Retinal pigment epithelial cell (primary cell): ENCODE data around the gene ASL.
"Not testable (repeated sequence)": the region's sequence is repeated elsewhere in the genome, so short reads cannot be mapped to it uniquely, and the experiment has no call there.

Experiments
- DNase-seq: peaks from one replicate; pipeline ENCODE4 v3.0.0-alpha.2; 2010; ENCODE audit warnings: low read depth
- H3K4me3 ChIP-seq: 2 replicates; pipeline ENCODE4 v1.5.1; 2011; ENCODE audit warnings: mild to moderate bottlenecking, low read length, control low read depth, moderate library complexity
- TF ChIP-seq, protein P1 (sequence below): conservative IDR thresholded peaks from 2 replicates; pipeline ENCODE4 v1.5.1; 2011; ENCODE audit warnings: low read depth, low read length, control low read depth, inconsistent platforms

The ASL gene

DNA sequence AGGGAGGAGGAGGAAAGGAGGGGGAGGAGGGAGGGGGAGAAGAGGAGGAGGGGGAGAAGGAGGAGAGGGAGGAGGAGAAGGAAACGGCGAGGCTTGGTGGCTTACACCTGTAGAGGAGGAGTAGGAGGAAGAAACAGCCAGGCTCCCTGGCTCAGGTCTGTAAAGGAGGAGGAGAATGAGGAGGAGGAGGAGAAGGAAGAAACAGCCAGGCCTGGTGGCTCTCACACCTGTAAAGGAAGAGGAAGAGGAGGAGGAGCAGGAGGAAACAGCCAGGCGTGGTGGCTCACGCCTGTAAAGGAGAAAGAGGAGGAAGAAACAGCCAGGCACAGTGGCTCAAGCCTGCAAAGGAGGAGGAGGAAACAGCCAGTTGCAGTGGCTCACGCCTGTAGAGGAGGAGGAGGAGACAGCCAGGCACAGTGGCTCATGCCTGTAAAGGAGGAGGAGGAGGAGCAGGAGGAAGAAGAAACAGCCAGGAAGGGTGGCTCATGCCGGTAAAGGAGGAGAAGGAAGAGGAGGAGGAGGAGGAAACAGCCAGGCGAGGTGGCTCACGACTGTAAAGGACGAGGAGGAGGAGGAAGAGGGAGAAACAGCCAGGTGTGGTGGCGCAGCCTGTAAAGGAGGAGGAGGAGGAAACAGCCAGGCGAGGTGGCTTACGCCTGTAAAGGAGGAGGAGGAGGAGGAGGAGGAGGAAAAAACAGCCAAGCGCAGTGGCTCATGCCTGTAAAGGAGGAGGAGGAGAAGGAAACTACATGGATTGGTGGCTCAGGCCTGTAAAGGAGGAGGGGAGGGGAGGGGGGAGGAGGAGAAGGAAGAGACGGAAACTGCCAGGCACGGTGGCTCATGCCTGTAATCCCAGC, 24.2 kb downstream of the ASL start:
- peak; percentile 58 for DNase-seq
- TF ChIP-seq, protein P1, sequence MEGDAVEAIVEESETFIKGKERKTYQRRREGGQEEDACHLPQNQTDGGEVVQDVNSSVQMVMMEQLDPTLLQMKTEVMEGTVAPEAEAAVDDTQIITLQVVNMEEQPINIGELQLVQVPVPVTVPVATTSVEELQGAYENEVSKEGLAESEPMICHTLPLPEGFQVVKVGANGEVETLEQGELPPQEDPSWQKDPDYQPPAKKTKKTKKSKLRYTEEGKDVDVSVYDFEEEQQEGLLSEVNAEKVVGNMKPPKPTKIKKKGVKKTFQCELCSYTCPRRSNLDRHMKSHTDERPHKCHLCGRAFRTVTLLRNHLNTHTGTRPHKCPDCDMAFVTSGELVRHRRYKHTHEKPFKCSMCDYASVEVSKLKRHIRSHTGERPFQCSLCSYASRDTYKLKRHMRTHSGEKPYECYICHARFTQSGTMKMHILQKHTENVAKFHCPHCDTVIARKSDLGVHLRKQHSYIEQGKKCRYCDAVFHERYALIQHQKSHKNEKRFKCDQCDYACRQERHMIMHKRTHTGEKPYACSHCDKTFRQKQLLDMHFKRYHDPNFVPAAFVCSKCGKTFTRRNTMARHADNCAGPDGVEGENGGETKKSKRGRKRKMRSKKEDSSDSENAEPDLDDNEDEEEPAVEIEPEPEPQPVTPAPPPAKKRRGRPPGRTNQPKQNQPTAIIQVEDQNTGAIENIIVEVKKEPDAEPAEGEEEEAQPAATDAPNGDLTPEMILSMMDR, result no peak
- peak overlapping the region; percentile 38 for H3K4me3 ChIP-seq

DNA sequence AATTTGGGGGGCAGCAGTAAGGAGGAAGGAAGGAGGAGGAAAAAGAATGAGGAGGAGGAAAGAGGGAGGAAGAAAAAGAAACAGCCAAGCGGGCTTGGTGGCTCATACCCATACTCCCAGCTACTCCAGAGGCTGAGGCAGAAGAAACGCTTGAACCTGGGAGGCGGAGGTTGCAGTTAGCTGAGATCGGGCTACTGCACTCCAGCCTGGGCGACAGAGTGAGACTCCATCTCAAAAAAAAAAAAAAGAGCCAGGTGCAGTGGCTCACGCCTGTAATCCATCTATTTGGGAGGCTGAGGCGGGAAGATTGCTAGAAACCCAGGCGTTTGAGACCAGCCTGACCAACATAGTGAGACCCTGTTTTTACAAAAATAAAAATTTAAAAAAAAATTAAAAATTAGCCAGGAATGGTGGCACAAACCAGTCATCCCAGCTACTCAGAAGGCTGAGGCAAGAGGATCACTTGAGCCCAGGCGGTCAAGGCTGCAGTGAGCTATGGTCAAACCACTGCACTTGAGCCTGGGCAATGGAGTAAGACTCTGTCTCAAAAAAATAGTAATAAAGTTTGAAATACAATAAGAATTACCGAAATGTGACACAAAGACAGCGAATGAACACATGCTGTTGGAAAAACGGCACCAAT, 24.9 kb downstream of the ASL start:
- DNase-seq, result no peak
- TF ChIP-seq, protein P1, result no peak
- H3K4me3 ChIP-seq, result peak overlapping the region; percentile 38

- not testable (repeated sequence) for H3K4me3 ChIP-seq, DNase-seq
These were observed 26.5 kb downstream of the ASL start for GRCh38 chr7:66102168-66102567.

GRCh38 chr7:66103994-66104393, 28.4 kb downstream of the ASL start:
- H3K4me3 ChIP-seq, DNase-seq: not testable (repeated sequence)

GRCh38 chr7:66105263-66105748, 29.7 kb downstream of the ASL start:
- no peak overlapping the region for H3K4me3 ChIP-seq
- no peak for DNase-seq
- TF ChIP-seq, protein P1, result no peak

DNA sequence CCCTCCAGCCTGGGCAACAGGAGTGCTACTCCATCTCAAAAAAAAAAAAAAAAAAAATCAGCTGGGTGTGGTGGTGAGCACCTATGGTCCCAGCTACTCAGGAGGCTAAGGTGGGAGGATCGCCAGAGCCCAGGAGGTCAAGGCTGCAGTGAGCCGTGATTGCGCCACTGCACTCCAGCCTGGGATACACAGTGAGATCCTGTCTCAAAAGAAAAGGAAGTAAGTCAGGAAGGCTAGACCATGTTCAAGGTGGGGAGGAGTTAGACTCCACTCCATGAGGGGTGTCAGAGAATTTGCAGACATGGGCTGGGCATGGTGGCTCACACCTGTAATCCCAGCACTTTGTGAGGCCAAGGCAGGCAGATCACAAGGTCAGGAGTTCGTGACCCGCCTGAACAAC, 32.8 kb downstream of the ASL start:
- H3K4me3 ChIP-seq, DNase-seq: not testable (repeated sequence)

- peak; percentile 44 for DNase-seq
- TF ChIP-seq, protein P1, result no peak
- H3K4me3 ChIP-seq, result no peak overlapping the region
These were observed 35.2 kb downstream of the ASL start for GRCh38 chr7:66110856-66111255.

- DNase-seq, result peak; percentile 34
- peak within 1 kb of the TSS; percentile 83 for H3K4me3 ChIP-seq
- TF ChIP-seq, protein P1, result peak; percentile 57
These were observed 39.4 kb downstream of the ASL start, which contains the start of gene CRCP for GRCh38 chr7:66114743-66115649. Gene CRCP (plus strand): TSS chr7:66114847. CDS start chr7:66114963, 116 bp downstream.

- DNase-seq, H3K4me3 ChIP-seq: not testable (repeated sequence)
These were observed 41.2 kb downstream of the ASL start for GRCh38 chr7:66116680-66117420.
